Panc1 (cell line): ENCODE results near the gene DALRD3. TPM values are rescaled to one million over a fixed set of nuclear protein-coding genes. Genes with fewer than 3 reads are reported as not detected.

ENCODE experiments used
- ATAC-seq: fragments of 200-7000 bp; cut with Tn5 transposase; 2 replicates; pipeline ENCODE4 v1.9.1; 2020; ENCODE audit warnings: mild to moderate bottlenecking, moderate library complexity
- BruUV-seq: library from RNA; stranded (reverse); fragments of 400-500 nt; replicated peaks from 2 replicates; lab custom pipeline; 2021; lab: Mats Ljungman, UMichigan
- CTCF ChIA-PET: fragments of 300-600 bp; sonication (Branson Sonifier 250); formaldehyde crosslinking; loops from one replicate; lab custom pipeline; 2022; ENCODE audit warnings: antibody characterized with exemption; lab: Charles Lee
- POLR2A ChIA-PET: fragments of 300-600 bp; sonication (Branson Sonifier 250); formaldehyde crosslinking; loops from one replicate; lab custom pipeline; 2022; ENCODE audit warnings: antibody characterized with exemption; lab: Charles Lee
- DNase-seq: peaks from one replicate; pipeline ENCODE4 v3.0.0-alpha.2; 2010; ENCODE audit warnings: low read depth, low spot score
- H3K27ac ChIP-seq: 2 replicates; pipeline ENCODE4 v1.5.1; 2011; ENCODE audit warnings: mild to moderate bottlenecking, low read length, inconsistent platforms
- H3K27me3 ChIP-seq: fragments of 200-500 bp; sonication (Bioruptor generic); 2 replicates; pipeline ENCODE4 v1.6.0; 2014; ENCODE audit warnings: low read length, inconsistent platforms; ENCODE audit not compliant: control insufficient read depth, insufficient read depth
- H3K36me3 ChIP-seq: fragments of 200-500 bp; sonication (Bioruptor generic); 2 replicates; pipeline ENCODE4 v1.5.1; 2014; ENCODE audit warnings: inconsistent platforms, mild to moderate bottlenecking, low read length, moderate library complexity; ENCODE audit not compliant: control insufficient read depth, insufficient read depth
- H3K4me1 ChIP-seq: 2 replicates; pipeline ENCODE4 v1.5.1; 2011; ENCODE audit warnings: inconsistent platforms, mild to moderate bottlenecking, low read length, moderate library complexity; ENCODE audit not compliant: control insufficient read depth, insufficient read depth
- H3K4me3 ChIP-seq, 2 experiments: 2 replicates each; pipeline ENCODE4 v1.5.1; 2011 to 2012; ENCODE audit warnings: low read depth in 2 of 2, low read length in 2 of 2, mild to moderate bottlenecking in 2 of 2, inconsistent platforms in 1 of 2, moderate library complexity in 1 of 2
- H3K9me3 ChIP-seq: fragments of 200-500 bp; sonication (Bioruptor generic); 2 replicates; pipeline ENCODE4 v1.5.1; 2014; ENCODE audit warnings: low read depth, mild to moderate bottlenecking, inconsistent platforms, low read length, moderate library complexity; ENCODE audit not compliant: control insufficient read depth, insufficient read depth
- POLR2AphosphoS5 ChIP-seq: IDR thresholded peaks from 2 replicates; pipeline ENCODE4 v1.6.1; 2012; ENCODE audit warnings: mild to moderate bottlenecking, low read depth, low read length, moderate library complexity
- SIN3A ChIP-seq: IDR thresholded peaks from 2 replicates; pipeline ENCODE4 v1.6.1; 2012; ENCODE audit warnings: low read depth, mild to moderate bottlenecking, low read length, moderate library complexity, borderline replicate concordance; ENCODE audit not compliant: insufficient read depth
- TCF7L2 ChIP-seq: IDR thresholded peaks from 2 replicates; pipeline ENCODE4 v1.6.1; 2011; ENCODE audit warnings: mild to moderate bottlenecking, low read depth, low read length, inconsistent platforms
- in situ Hi-C: cut with HindIII; loops from 2 replicates; pipeline ENCODE4 v1.10.0; 2016; ENCODE audit warnings: low sequenced_read_pairs, low pct_unique_long_range_greater_than_20kb
- intact Hi-C: fragments of 100-400 bp; cut with micrococcal nuclease; formaldehyde crosslinking; loops from one replicate; pipeline ENCODE4 v1.10.0; 2022; ENCODE audit not compliant: unreplicated experiment
- total RNA-seq: library from RNA; stranded (reverse); gene quantifications from one replicate; pipeline ENCODE4 v1.2.1, GENCODE V29; 2021; ENCODE audit not compliant: unreplicated experiment
- TF ChIP-seq, protein P1 (sequence below): fragments of 450-650 bp; IDR thresholded peaks from 2 replicates; pipeline ENCODE4 v1.5.1; 2017; ENCODE audit warnings: mild to moderate bottlenecking
- TF ChIP-seq, protein P2 (sequence below), 2 experiments: IDR thresholded peaks; 2 replicates each; pipeline ENCODE4 v1.6.1; 2011 to 2012; ENCODE audit warnings: low read depth in 2 of 2, control low read depth in 1 of 2, low read length in 1 of 2, mild to moderate bottlenecking in 1 of 2, moderate library complexity in 1 of 2; ENCODE audit not compliant: insufficient read depth in 1 of 2

Gene DALRD3
- total RNA-seq, 1 experiment from 2014 or later = 22.5 TPM

DNA sequence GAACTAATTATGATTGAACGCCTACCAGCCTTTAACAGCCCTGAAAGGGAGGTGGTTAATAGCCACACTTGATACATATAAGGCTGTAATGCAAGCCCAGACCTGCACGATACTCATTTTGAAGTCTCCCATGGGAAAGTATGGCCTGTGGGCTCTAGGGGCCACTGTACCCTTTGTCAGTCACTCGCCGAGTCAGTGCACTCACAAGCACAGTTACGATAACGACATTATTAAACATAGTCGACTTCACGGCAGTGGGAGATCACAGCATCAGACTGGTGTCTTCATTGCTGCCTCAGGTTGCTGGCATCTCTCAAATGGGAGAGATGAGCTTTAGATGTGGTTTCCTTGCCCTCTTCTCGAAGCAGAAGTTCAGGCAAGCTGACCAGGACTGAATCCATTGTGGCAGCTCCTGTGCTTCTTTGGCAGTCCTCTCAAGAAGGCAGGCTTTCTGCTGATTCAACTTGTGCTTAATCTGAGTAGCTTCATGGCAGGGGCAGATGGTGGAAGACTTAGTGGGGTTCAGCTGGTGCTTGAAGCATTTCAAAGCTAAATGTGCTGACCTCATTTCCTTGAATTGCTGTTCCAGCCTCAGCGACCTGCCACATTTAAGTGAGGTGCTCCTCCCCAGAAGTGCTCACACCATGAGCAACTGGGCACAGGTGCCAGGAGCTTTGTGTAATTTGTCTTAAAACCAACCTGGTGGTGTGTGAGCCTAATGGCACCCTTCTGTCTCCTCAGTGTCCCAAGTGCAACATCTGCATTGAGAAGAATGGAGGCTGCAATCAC is 44.1 kb downstream of the DALRD3 start:
- peaks cover 6% of the 10 kb centered on the region; the same call in 1 of the 2 replicates for H3K36me3 ChIP-seq
- intact Hi-C loops = no loop called here
- CTCF ChIA-PET = interaction anchor here (0.7 kb wide), 1 partner anchor 42 kb away, joined by 3 read pairs; no protein-coding TSS in a partner anchor

DNA sequence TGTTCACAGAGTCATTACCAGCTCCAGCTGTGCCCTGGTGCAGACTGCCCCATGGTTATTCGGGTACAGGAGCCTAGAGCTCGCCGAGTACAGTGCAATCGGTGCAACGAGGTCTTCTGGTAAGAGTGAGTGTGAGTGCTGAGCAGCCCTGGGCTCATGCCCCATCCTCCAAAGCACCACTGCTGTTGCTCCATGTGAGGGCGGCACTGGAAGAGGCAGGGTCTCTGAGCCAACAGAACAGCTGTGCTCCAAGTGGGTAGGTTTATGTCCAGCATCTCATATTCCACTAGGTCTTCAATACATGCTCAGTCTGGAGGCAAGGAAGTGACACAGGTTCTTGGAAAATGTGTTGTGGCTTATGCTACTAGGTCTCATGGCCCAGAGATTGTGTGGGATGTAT is 47.8 kb downstream of the DALRD3 start:
- TF ChIP-seq, protein P1, sequence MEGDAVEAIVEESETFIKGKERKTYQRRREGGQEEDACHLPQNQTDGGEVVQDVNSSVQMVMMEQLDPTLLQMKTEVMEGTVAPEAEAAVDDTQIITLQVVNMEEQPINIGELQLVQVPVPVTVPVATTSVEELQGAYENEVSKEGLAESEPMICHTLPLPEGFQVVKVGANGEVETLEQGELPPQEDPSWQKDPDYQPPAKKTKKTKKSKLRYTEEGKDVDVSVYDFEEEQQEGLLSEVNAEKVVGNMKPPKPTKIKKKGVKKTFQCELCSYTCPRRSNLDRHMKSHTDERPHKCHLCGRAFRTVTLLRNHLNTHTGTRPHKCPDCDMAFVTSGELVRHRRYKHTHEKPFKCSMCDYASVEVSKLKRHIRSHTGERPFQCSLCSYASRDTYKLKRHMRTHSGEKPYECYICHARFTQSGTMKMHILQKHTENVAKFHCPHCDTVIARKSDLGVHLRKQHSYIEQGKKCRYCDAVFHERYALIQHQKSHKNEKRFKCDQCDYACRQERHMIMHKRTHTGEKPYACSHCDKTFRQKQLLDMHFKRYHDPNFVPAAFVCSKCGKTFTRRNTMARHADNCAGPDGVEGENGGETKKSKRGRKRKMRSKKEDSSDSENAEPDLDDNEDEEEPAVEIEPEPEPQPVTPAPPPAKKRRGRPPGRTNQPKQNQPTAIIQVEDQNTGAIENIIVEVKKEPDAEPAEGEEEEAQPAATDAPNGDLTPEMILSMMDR = no peak
- TF ChIP-seq POLR2AphosphoS5 (no peak), TCF7L2 (no peak), SIN3A (no peak)
- TF ChIP-seq, protein P2, sequence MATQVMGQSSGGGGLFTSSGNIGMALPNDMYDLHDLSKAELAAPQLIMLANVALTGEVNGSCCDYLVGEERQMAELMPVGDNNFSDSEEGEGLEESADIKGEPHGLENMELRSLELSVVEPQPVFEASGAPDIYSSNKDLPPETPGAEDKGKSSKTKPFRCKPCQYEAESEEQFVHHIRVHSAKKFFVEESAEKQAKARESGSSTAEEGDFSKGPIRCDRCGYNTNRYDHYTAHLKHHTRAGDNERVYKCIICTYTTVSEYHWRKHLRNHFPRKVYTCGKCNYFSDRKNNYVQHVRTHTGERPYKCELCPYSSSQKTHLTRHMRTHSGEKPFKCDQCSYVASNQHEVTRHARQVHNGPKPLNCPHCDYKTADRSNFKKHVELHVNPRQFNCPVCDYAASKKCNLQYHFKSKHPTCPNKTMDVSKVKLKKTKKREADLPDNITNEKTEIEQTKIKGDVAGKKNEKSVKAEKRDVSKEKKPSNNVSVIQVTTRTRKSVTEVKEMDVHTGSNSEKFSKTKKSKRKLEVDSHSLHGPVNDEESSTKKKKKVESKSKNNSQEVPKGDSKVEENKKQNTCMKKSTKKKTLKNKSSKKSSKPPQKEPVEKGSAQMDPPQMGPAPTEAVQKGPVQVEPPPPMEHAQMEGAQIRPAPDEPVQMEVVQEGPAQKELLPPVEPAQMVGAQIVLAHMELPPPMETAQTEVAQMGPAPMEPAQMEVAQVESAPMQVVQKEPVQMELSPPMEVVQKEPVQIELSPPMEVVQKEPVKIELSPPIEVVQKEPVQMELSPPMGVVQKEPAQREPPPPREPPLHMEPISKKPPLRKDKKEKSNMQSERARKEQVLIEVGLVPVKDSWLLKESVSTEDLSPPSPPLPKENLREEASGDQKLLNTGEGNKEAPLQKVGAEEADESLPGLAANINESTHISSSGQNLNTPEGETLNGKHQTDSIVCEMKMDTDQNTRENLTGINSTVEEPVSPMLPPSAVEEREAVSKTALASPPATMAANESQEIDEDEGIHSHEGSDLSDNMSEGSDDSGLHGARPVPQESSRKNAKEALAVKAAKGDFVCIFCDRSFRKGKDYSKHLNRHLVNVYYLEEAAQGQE (IDR thresholded peaks at IDR 0.05; ENCODE audit: insufficient read depth in 1 of 2, low read depth in 2 of 2, low read length in 1 of 2) = no peak
- no peaks in the 10 kb centered on the region for H3K4me1 ChIP-seq
- DNase-seq = no peak
- H3K27me3 ChIP-seq = no peaks in the 10 kb centered on the region
- in situ Hi-C loops (no loop called here), intact Hi-C loops (no loop called here)
- CTCF ChIA-PET = no interaction called here
- no peak for ATAC-seq
- no peak overlapping the region for H3K27ac ChIP-seq
- BruUV-seq = no TSS peak
- POLR2A ChIA-PET = no interaction called here
- no peak overlapping the region for H3K4me3 ChIP-seq
- no peaks in the 10 kb centered on the region for H3K9me3 ChIP-seq
- peaks cover 10% of the 10 kb centered on the region; the same call in 1 of the 2 replicates for H3K36me3 ChIP-seq

More for the DNA sequence above, 44.1 kb downstream of the DALRD3 start:
- in situ Hi-C loops = no loop called here
- POLR2A ChIA-PET = no interaction called here
- Histone ChIP-seq H3K27ac (no peak overlapping the region), H3K27me3 (no peaks in the 10 kb centered on the region), H3K4me1 (no peaks in the 10 kb centered on the region), H3K4me3 (no peak overlapping the region), H3K9me3 (no peaks in the 10 kb centered on the region)
- TF ChIP-seq, protein P2 (IDR thresholded peaks at IDR 0.05; ENCODE audit: insufficient read depth in 1 of 2, low read depth in 2 of 2, low read length in 1 of 2) = no peak
- TF ChIP-seq SIN3A = no peak
- no peak for TF ChIP-seq POLR2AphosphoS5
- no peak for DNase-seq
- no peak for ATAC-seq
- no TSS peak for BruUV-seq
